Right hindlimb (tissue), 1 donor: ENCODE measurements around the gene TMEM45A.
"Not testable (repeated sequence)": the region's sequence is repeated elsewhere in the genome, so short reads cannot be mapped to it uniquely, and the experiment has no call there.

ENCODE experiments used
- DNase-seq: peaks from one replicate; pipeline ENCODE4 v3.0.0-alpha.2; 2018

Gene TMEM45A

DNA sequence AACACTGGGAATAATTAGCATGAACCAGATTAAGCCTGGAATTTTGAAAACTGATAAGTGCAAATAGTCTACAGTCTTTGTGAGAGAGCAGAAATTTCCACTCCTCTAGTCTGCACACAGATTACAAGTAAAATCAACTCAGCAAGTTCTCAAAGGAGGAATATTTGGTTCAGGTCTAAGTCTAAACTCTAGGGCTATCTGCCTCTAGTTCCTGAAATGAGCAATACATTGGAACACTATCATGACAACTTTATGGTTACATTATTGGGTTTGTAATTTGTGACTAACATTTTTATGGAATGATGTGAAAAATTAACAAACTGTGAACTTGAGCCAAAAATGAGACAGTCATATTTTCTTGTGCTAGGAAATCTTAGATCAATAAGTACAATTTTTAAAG, 86.2 kb downstream of the TMEM45A start:
- no peak for DNase-seq

DNA sequence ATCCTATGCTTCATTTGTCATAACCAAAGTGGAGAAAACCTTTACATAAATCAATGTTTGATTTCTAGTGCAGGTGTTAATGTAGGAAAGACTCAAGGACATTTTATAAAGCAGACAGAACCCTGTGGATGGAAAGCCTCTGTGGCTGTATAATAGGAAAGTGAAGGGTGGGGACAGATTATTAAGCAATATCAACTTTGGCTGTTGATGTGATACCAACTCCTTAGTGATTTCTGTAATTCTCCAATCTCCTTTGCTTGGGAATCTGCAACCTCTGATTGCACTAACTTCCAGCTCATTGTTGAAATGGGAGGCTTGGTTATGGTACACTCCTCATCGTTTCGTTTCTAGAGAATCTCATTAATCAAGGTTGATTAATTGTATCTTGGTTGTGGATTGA, 87.7 kb downstream of the TMEM45A start:
- no peak for DNase-seq

DNA sequence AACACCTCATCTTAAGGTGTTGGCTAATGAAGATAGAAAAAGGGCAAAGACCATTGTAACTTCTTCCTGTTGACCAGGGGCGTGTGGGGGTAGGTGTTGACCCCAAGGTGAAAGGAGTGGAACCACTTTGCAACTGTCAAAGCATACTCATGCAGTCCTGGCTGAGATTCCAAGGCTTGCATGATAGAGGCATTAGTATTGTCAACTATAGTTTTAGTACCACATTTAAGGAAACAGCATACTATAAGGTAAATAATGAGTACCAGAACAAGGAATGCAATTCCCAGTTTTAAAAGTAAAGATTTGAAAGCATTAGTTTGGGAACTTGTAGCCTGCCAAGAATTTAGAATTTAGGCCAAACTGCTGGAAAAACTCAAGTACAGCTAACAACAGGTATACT, 89.2 kb downstream of the TMEM45A start:
- no peak for DNase-seq

DNA sequence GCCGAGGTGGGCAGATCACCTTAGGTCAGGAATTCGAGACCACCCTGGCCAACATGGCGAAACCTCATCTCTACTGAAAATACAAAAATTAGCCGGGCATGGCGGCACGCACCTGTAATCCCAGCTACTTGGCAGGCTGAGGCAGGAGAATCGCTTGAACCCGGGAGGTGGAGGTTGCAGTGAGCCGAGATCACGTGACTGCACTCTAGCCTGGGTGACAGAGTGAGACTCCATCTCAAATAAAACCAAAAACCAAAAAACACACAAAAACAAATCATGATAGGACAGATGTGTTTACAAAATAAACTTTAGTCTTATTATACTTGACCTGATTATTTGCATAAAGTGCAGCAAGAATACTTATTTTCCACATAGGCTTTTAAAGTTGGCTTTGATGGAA, 89.7 kb downstream of the TMEM45A start:
- not testable (repeated sequence) for DNase-seq

DNA sequence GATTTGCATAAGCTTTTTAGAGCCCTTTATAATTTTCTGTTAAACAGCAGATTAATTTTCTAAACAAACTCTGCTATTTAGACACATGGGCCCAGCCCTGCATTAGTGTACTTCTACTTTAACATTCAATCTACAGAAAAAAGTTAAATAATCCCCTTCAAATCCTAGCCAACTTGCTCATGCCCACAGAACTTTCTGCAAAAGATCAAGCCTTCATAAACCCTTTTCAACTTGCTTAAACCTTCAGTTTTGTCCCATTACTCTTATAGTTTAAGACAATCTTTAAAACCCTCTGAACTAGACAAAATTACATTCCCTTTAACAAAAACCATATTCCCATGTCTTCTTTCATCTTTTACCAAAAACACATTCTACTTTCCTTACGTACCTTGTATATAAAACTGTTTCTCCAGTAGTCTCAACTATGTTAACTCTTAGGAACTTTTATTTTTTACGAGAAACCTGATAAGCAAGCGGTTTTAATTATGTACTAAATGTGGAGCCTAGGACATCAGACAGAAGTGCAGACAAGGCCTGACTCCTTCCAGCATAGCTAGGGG, 91.8 kb downstream of the TMEM45A start:
- DNase-seq: no peak

DNA sequence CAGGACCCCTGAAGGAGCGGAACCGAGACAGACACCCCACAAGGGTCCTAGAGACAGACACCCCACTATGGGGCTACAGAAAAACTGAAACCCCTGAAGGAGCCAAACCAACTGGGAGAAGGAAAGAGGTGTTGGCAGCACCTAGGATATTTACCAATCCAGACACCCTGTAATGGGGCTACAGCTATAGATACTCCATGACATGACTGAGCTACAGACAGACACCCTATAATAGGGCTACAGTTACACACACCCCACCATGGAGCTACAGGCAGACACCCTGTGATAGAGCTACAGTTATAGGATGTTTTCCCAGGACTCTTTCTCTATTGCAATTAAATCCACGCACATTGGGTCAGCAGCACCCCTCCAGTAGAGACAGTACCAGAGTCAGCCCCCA, 94.4 kb downstream of the TMEM45A start:
- DNase-seq: no peak

DNA sequence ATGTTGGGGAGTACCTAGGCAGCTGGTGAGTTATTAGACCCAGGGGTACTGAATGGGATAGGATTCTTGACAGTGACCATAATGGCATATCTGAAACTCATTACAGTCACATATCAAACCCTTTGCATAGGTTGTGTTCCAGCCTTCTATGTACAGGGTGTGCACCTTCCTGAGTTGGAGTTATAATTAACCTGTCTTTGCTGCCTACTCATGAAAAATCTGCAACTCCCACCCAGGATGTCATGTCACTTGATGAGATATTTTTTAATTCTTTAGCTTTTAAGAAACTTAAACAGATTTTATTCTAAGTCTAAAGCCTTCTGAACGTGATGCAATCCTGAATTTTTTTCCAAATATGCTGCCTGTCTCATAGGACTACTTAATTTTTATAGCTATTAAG, 95.8 kb downstream of the TMEM45A start:
- DNase-seq: no peak

DNA sequence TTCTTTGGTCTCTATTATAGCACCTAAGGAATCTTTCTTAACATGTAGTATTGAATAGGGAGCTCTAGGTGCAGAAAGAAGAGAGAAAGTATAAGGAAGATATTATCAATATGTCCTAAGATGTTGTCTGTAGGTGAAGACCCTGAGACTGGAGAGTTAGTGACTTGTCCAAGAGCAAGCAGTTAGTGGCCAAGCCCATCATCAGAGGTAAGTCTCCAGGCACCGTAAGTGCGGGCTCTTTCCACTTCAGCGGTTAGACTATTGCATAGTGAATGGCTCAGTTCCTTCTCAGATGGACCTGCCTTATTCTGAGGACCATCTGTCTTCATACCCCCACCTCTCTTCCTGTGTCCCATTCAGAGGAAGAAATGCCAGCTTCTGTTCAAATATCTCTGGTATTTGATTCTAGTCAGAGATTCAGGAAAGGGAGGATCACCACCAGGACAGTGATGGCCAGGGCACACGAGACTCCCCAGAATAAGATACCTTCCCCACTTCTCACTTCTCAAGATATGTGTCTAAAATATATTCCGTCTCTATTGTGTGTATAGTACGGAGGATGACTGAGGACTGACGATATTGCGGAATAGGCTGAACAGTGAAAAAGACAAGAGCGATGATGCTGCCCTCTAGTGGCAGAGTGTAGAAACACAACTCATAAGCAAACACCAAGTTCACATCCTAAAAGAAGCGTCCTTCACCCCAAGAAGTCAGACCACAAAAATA, 97.9 kb downstream of the TMEM45A start:
- DNase-seq: peak; percentile 74

DNA sequence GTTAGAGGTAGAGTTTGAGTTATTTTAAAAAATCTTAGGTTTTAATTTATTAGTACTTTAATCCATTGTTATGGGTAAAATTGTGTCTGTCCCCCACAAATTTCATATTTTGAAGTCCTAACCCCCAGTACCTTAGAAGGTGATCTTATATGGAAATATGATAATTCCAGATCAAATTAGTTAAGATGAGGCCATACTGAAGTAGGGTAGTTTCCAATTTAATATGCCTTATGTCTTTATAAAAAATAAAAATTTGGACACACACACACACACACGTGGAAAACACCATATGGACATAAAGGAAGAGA, 98.4 kb downstream of the TMEM45A start:
- DNase-seq: no peak

DNA sequence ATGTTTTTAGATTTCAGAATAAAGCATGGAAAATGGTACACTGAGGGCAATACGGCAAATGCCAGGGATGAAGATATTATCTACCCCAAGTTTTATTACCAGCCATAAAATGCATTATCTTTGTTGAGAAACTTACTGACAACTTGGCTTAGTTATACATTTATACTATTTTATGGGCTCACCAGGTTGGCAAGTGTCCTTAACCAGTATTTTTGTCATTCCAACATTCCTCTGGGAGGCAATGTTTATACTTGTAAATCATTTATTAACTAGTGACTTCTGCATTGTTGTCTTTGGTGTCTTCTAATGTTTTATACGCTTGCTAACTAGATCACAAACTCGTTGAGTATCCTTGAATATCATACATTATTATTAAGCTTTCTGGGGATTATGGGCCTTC, 99.0 kb downstream of the TMEM45A start:
- no peak for DNase-seq

DNA sequence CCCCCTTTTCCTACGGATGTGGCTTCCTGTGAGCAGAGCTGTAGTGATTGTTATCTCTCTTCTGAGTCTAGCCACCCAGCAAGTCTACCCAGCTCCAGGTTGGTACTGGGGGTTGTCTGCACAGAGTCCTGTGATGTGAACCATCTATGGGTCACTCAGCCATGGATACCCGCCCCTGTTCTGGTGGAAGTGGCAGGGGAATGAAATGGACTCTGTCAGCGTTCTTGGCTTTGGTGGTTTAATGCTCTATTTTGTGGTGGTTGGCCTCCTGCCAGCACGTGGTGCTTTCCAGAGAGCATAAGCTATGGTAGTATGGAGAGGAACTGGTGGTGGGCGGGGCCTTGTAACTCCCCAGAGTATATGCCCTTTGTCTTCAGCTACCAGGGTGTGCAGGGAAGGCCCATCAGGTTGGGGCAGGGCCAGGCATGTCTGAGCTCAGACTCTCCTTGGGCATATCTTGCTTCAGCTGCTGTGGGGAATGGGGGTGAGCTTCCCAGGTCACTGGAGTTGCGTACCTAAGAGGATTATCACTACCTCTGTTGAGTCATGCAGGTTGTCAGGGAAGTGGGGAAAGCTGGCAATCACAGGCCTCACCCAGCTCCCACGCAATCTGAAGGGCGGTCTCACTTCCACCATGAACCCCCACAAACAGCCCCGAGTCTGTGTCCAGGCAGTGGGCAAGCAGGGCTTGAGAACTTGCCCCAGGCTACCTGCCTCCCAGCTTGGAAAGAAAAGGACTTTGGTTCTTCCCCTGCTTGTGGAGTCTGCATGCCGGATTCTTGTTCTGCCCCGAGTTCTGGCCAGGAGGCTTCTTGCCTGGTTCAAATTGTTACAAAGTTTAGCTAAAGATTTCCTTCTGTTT, 108.0 kb downstream of the TMEM45A start:
- DNase-seq: no peak

DNA sequence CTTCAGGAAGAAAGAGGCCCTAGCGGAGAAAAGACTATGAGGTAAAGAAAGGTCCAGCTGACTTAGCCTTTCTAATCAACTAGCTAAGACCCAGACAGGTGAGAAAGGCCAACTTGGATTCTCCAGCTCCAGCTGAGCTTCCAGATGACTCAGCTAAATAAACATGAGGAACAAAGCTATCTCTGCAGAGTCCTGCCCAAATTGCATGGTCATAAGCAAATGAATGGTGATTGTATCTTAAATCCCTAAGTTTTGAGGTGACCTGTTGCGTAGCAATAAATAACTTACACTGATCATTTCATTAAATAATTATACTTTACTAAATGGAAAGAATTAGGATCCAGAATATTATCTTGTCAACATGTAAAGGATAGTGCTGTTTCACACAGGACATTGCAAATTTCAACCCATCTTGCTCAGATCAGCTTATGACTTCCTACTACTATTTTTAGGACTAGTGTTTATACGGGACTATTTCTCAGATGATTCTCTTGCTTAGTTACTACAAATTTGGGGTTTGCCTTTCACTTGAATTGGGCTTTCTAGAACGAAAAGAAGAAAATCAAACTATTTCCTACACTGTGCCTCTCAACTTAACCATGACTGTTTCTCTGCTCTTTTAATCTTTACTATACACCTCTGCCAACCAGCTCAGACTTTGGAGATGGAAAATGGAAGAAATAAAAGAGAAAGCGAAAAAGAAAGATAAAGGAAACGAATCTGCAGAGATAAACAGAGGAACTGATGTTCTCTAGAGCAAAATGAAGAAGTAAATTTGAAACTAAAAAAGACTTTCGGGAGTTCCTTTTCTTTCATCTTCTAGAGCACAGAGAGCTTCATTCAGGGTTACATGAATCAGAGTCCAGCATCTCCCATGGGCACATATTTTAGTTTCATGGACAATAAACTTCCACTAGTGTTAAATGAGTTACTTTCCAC, 110.4 kb downstream of the TMEM45A start:
- DNase-seq: no peak

DNA sequence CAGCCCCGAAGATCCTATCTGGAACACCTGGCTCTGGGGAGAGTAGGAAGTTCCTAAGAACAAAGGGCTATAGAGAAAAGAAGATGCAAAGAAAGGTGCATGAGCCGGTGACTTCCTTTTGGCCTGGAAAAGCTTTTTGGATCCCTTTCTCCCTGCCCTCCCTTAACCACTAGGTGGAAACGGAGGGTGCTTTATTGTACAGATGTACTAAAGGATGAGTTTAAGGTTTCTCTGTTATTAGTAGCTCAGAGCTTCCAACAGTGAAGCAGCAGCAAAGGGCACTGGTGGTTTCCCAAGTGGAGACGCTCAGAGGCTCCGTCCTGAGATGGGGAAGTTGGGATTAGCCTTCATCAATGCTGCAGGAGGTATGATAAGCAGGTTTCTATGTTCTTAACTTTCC, 111.0 kb downstream of the TMEM45A start:
- DNase-seq: no peak

DNA sequence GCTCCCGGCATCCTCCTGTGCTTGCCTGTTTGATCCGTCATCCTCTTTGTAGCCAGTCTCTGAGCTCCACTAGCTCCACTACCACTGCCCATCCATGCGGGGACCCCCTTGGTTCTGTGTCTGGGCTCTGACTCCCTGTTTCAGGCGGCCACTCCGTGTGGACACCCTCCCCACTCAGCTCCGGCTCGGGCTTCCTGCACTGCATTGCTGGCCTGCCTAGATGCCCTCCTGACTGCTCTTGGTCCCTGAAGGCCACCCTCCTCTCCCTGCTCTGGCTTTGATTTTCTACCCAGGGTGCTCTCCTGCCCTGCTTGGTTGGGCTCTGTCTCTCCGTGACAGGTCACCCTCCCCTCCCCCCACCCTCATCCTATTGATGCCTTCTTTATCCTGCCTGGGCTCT, 112.9 kb downstream of the TMEM45A start:
- no peak for DNase-seq

DNA sequence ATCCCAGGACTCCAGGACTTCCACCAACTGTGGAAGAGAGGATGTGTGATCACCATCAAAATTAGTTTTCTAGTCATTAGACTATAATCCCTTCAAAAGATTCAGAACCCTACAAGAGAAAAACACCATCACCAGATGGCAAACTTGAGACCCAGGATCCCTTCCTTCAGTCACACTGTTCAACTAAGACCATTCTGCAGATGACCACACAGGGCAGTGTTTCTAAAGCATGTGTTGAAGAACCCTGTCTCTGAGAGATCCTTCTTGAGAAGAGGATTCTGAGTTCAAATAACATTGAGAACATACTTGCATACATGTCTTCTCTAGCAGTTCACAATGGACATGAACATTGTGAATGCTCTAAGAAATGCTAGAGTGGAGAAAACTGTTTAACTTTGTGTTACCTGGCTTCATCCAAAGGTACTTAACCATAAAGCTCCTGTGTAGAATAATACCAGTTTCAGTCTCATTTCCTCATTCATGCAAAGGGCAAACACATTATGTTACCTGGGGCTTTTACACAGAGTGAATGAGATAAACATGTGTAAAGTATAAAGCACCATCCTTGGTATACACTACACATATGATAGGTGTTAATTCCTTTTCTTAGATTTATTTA, 114.6 kb downstream of the TMEM45A start:
- DNase-seq: no peak

DNA sequence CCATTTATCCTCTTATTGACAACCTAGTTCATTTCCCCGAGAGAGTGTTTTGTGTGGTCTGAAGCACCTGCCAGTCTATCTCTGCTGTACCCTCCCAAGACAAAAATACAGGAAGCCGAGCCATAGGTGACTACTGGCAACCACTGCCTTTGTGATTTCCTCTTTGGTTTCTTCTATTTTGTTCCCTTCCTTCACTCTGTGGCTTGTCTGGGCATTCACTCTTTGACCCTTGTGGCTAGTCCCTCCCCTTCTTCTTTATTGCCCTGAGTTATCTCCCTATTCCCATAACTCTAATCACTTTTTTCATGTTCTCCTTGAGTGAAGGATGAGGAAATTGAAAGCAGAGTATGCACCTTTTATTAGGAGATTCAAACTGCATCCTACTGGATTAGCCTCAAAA, 116.9 kb downstream of the TMEM45A start, which contains the start of gene ADGRG7:
Gene ADGRG7, plus strand, starts transcription at position 297 of the 400 bp plus-strand sequence. CDS start 256 bp downstream, outside the sequence.
- no peak for DNase-seq

DNA sequence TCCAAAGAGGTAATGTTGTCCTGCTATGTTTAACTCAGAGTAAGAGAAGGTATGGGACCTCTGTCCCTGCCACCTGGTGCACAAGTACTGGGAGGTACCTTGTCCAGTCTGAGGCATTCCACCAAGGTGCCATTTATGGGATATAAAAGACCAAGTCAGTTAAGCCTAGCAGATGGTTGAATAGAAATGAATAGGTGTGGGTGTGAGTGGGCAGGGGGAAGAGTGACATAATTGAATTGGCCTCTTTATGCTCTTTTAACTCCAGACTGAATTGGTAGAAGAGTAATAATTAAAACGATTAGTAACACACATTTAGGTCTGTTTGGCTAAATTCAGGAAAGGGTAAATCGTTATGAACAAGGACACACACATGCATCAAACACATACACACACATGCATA, 117.5 kb downstream of the TMEM45A start:
- no peak for DNase-seq

DNA sequence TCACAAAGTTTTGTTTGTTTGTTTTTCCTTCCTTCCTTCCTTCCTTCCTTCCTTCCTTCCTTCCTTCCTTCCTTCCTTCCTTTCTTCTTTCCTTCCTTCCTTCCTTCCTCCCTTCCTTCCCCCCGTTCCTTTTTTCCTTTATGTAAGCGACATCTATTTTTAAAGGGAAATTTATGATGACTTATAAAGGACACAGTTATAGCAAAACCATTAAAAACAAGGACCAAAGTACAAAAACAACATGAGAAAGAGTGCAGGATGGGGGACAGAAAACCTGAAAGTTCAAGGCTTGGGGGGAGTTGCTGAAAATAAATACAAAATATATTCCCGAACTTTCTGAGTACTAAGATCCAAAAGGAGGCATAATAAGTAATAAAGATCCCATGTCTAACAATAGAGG, 118.8 kb downstream of the TMEM45A start:
- DNase-seq: no peak

DNA sequence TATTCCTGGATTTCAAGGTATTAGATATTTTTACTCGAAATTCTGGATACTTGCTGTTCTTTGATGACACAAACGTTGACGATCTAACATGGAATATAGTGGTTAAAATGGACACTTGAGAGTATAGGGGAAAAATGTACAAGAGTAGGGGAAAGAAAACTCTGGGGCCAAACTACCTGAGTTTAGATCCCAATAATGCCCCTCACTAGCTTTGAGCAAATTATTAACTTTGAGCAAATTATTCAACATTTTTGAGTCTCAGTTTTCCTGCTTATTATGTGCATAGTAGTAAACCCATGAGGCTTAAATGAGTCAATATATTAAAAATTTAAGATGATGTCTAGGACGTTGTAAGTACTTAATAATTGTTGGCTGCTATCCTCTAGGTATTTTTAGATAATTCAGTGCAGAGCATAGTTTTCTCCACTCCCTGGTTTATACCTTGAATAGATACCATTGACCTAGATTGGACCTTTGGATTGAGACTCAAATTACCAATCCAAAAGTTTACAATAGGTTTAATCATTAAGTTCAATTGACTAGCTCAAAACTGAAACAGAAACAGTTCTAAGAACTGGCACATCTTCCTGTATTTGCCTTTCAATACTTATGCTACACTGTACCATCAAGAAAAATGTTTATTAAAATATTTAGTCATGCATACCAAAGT, 121.4 kb downstream of the TMEM45A start:
- no peak for DNase-seq

DNA sequence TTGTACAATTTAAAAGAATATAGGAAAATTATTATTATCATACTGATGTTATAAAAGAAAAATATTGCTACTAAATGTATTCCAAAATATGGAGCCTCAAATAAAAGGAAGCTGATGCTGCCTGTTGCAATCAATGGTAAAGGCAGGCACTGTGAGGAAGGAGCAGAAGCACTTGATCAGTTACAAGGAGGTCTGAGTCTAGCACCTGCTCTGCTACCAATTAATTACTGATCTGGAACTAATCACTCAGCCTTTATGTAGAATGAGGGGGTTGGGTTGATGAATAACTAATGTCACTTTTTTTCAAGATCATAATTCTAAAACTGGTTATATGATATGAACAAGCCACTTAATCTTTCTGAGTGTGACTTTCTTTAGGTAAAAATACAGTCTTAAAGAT, 122.5 kb downstream of the TMEM45A start:
- no peak for DNase-seq

DNA sequence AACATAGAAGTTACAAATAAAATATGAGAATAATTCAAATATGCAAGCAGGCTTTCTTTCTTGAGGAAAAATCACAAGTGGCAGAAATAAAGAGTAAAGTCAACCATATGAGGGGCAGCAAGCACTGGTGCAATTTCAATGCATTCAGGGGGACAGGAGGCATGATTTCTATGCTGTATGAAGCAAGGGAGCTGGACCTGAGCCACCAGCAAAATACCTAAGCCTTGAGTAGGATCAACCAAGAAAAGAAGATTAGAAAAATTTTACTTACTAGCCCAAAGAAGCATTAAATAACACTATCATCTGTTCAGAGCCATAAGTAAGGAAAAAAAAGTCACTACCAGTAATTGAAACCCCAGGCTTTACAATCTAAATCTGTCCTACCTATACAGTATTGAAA, 123.3 kb downstream of the TMEM45A start:
- no peak for DNase-seq

DNA sequence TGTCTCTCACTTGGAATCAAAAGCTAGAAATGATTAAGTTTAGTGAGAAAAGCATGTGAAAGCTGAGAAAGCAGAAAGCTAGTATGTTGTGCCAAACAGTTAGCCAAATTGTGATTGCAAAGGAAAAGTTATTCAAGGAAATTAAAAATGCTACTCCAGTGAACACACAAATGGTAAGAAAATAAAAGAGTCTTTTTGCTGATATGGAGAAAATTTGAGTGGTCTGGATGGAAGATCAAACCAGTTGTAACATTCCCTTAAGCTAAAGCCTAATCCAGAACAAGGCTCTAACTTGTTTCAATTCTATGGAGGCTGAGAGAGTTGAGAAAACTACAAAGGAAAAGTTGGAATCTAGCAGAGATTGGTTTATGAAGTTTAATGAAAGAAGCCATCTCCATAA, 128.8 kb downstream of the TMEM45A start:
- no peak for DNase-seq
